Measurements from ENCODE around the gene TUBB8.
"Not testable (repeated sequence)": the region's sequence is repeated elsewhere in the genome, so short reads cannot be mapped to it uniquely, and the experiment has no call there.

DNA sequence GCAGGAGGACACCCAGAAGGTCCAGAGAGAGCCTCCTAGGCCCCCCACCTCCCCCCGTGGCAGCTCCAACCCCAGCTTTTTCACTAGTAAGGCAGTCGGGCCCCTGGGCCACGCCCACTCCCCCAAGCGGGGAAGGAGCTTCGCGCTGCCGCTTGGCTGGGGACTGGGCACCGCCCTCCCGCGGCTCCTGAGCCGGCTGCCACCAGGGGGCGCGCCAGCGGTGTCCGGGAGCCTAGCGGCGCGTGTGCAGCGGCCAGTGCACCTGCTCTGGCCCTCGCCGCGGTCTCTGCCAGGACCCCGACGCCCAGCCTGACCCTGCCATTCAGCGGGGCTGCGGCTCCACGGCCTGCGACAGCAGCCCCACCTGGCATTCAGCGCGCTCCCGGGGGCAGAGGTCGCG, 37.8 kb downstream of the TUBB8 start:
- TF ChIP-seq, protein P1, sequence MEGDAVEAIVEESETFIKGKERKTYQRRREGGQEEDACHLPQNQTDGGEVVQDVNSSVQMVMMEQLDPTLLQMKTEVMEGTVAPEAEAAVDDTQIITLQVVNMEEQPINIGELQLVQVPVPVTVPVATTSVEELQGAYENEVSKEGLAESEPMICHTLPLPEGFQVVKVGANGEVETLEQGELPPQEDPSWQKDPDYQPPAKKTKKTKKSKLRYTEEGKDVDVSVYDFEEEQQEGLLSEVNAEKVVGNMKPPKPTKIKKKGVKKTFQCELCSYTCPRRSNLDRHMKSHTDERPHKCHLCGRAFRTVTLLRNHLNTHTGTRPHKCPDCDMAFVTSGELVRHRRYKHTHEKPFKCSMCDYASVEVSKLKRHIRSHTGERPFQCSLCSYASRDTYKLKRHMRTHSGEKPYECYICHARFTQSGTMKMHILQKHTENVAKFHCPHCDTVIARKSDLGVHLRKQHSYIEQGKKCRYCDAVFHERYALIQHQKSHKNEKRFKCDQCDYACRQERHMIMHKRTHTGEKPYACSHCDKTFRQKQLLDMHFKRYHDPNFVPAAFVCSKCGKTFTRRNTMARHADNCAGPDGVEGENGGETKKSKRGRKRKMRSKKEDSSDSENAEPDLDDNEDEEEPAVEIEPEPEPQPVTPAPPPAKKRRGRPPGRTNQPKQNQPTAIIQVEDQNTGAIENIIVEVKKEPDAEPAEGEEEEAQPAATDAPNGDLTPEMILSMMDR (IDR thresholded peaks at IDR 0.05), result not testable (repeated sequence)
- not testable (repeated sequence) for TF ChIP-seq POLR2A, POLR2AphosphoS5, EP300 (IDR thresholded peaks at IDR 0.05)

Data from stomach (tissue), 4 donors.